ENCODE results near the gene CTTNBP2. TPM values are rescaled to one million over a fixed set of nuclear protein-coding genes. Genes with fewer than 3 reads are reported as not detected.

The CTTNBP2 gene
- total RNA-seq, 1 donor from 2014 or later, result 6.3 TPM

DNA sequence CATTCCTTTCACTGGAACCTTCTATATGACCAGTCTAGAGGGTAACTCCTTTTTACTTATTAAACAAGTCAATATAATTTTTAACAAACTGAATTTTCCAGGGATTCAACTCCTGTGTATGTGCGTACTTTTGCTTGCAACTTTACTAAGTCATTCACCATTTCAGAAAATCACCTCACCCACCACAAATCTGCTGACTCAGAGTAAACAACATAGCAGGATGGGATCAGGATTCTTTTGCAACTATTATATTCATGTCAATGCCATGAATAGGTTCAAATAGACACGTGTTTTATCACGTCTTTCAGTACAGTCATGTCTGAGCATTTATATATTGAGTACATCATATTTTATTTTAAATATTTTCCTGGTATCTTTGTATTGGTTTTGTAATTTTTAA lies 14.5 kb downstream of the CTTNBP2 start:
- Histone ChIP-seq H3K27me3 (no peaks in the 10 kb centered on the region), H3K4me3 (no peak overlapping the region), H3K36me3 (no peaks in the 10 kb centered on the region), H3K27ac (no peak overlapping the region), H3K4me1 (no peaks in the 10 kb centered on the region), H3K9me3 (no peaks in the 10 kb centered on the region)
- DNase-seq (no peak), ATAC-seq (no peak)
- intact Hi-C loops (cut with DNase I), result no loop called here
- TF ChIP-seq, protein P1, sequence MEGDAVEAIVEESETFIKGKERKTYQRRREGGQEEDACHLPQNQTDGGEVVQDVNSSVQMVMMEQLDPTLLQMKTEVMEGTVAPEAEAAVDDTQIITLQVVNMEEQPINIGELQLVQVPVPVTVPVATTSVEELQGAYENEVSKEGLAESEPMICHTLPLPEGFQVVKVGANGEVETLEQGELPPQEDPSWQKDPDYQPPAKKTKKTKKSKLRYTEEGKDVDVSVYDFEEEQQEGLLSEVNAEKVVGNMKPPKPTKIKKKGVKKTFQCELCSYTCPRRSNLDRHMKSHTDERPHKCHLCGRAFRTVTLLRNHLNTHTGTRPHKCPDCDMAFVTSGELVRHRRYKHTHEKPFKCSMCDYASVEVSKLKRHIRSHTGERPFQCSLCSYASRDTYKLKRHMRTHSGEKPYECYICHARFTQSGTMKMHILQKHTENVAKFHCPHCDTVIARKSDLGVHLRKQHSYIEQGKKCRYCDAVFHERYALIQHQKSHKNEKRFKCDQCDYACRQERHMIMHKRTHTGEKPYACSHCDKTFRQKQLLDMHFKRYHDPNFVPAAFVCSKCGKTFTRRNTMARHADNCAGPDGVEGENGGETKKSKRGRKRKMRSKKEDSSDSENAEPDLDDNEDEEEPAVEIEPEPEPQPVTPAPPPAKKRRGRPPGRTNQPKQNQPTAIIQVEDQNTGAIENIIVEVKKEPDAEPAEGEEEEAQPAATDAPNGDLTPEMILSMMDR (IDR thresholded peaks at IDR 0.05), result no peak

DNA sequence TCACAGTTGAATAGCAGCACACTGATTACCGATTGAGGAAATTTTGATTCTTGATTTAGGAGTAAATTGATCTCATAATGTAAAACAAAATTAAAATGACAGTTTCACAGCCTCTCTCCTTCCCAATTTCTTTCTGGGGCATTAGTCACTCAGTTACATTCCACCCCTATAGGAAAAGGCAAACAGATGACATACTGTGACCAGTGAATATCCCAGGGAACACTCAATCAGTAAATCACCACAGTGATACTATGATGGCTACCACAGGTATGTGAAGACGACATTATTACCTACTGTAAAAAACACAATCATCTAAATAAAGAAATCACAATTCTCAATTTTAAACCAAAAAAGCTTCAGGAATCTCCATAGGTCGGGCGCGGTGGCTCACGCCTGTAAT lies 15.5 kb downstream of the CTTNBP2 start:
- Histone ChIP-seq H3K27ac (no peak overlapping the region), H3K4me3 (no peak overlapping the region), H3K4me1 (no peaks in the 10 kb centered on the region), H3K9me3 (no peaks in the 10 kb centered on the region), H3K27me3 (no peaks in the 10 kb centered on the region), H3K36me3 (no peaks in the 10 kb centered on the region)
- intact Hi-C loops (cut with DNase I), result no loop called here
- no peak for ATAC-seq
- no peak for DNase-seq
- TF ChIP-seq, protein P1 (IDR thresholded peaks at IDR 0.05), result no peak

- no peak for ATAC-seq
- Histone ChIP-seq H3K9me3 (no peaks in the 10 kb centered on the region), H3K27ac (no peak overlapping the region), H3K4me1 (no peaks in the 10 kb centered on the region), H3K27me3 (no peaks in the 10 kb centered on the region), H3K36me3 (no peaks in the 10 kb centered on the region), H3K4me3 (no peak overlapping the region)
- no peak for DNase-seq
- intact Hi-C loops (cut with DNase I), result no loop called here
- TF ChIP-seq, protein P1 (IDR thresholded peaks at IDR 0.05), result no peak
Observed at GRCh38 chr7:117856196-117856595, 17.0 kb downstream of the CTTNBP2 start.

DNA sequence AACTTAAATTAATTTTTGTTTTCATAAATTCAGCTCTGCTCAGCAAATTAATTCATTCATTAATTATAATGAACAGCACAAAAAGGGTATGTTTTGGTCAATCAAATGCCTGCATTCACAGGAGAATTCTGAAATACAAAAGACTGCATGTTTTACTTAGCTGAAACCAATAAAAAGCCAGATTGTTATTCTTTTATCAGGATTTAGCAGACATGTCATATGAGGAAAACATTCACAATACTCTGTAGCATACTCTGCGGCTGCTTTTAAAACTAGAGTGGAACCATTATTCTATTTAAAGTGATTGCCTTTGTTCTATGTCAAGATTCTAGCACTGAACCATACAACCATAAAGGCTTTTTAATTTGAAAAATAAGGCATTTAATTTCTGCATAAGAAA lies 19.1 kb downstream of the CTTNBP2 start:
- intact Hi-C loops (cut with DNase I), result no loop called here
- TF ChIP-seq, protein P1 (IDR thresholded peaks at IDR 0.05), result no peak
- no peaks in the 10 kb centered on the region for H3K9me3 ChIP-seq

DNA sequence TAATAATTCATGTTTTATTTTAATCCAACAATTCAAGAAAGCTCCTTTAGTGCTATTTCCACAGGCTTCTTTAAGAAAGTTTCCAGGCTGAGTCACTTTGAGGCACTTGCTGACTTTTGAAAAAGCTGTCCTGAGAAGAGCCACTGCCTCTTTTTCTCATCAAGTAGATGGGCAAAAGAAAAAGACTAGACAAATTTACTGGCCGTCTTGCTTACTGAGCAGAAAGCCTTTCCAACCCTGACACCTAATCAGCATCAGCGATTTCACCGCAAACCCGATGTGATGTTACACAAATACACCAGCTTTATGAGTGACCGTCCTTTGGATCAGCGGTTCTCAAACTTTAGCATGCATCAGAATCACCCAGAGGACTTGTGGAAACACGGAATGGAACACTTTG lies 24.3 kb downstream of the CTTNBP2 start:
- Histone ChIP-seq H3K27me3 (no peaks in the 10 kb centered on the region), H3K27ac (no peak overlapping the region), H3K4me1 (no peaks in the 10 kb centered on the region), H3K9me3 (no peaks in the 10 kb centered on the region), H3K36me3 (no peaks in the 10 kb centered on the region), H3K4me3 (no peak overlapping the region)
- DNase-seq (no peak), ATAC-seq (no peak)
- TF ChIP-seq, protein P1 (IDR thresholded peaks at IDR 0.05), result no peak
- intact Hi-C loops (cut with DNase I), result no loop called here

More for the DNA sequence above, 19.1 kb downstream of the CTTNBP2 start:
- Histone ChIP-seq H3K27me3 (no peaks in the 10 kb centered on the region), H3K27ac (no peak overlapping the region), H3K4me3 (no peak overlapping the region), H3K36me3 (no peaks in the 10 kb centered on the region), H3K4me1 (no peaks in the 10 kb centered on the region)
- DNase-seq (no peak), ATAC-seq (no peak)

DNA sequence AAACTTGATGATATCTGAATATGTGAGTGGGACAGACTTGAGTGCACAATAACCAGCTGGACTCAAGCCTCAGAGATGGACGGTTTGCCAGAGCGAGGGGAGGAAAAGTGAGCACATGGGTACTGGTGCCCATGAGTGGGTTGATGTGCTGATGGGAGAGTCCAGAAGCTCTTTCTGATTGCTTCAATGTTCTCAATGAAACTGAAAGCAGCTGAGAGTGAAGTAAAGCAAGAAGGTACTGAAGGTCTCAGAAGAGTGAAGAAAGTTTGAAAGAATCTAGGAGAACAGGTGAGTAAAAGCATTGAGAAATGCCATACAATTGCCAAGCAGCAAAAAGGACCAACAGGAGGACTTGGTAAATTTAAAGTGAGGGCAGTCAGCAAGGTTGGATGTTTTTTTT lies 28.6 kb downstream of the CTTNBP2 start:
- no peak for ATAC-seq

More for the DNA sequence above, 28.6 kb downstream of the CTTNBP2 start:
- Histone ChIP-seq H3K36me3 (no peaks in the 10 kb centered on the region), H3K4me3 (no peak overlapping the region), H3K27me3 (no peaks in the 10 kb centered on the region), H3K4me1 (no peaks in the 10 kb centered on the region), H3K27ac (no peak overlapping the region), H3K9me3 (no peaks in the 10 kb centered on the region)
- TF ChIP-seq, protein P1 (IDR thresholded peaks at IDR 0.05), result no peak
- intact Hi-C loops (cut with DNase I), result no loop called here
- DNase-seq, result no peak
